Measurements from ENCODE around the gene C15orf40. TPM values are rescaled to one million over a fixed set of nuclear protein-coding genes. Genes with fewer than 3 reads are reported as not detected.

C15orf40 gene
- total and polyA plus RNA-seq, 2 experiments from 2014 or later = 11.5 to 23.9 TPM

GRCh38 chr15:83016906-83017305 lies 5.5 kb upstream of the C15orf40 start:
- no peak for DNase-seq (ENCODE audit: low read depth in 1 of 2, low spot score in 1 of 2)
- no peak for TF ChIP-seq CTCF (IDR thresholded peaks at IDR 0.05; ENCODE audit: low read depth, low read length)
- Histone ChIP-seq H3K4me1 (ENCODE audit: low read depth) (peaks cover 8% of the 10 kb centered on the region), H3K4me3 (no peak overlapping the region), H3K9me3 (ENCODE audit: low read depth) (no peaks in the 10 kb centered on the region), H3K27me3 (no peaks in the 10 kb centered on the region), H3K36me3 (peaks cover 36% of the 10 kb centered on the region), H3K27ac (no peak overlapping the region)

GRCh38 chr15:83015361-83015760 lies 3.9 kb upstream of the C15orf40 start:
- Histone ChIP-seq H3K9me3 (ENCODE audit: low read depth) (no peaks in the 10 kb centered on the region), H3K27ac (no peak overlapping the region), H3K27me3 (no peaks in the 10 kb centered on the region), H3K4me1 (ENCODE audit: low read depth) (peaks cover 11% of the 10 kb centered on the region), H3K36me3 (peaks cover 28% of the 10 kb centered on the region), H3K4me3 (no peak overlapping the region)
- TF ChIP-seq CTCF (IDR thresholded peaks at IDR 0.05; ENCODE audit: low read depth, low read length) = no peak
- no peak for DNase-seq (ENCODE audit: low read depth in 1 of 2, low spot score in 1 of 2)

- Histone ChIP-seq H3K36me3 (peaks cover 30% of the 10 kb centered on the region), H3K9me3 (ENCODE audit: low read depth) (no peaks in the 10 kb centered on the region), H3K27ac (peak overlapping the region; percentile 38), H3K4me3 (no peak overlapping the region), H3K27me3 (no peaks in the 10 kb centered on the region), H3K4me1 (ENCODE audit: low read depth) (peaks cover 13% of the 10 kb centered on the region)
- DNase-seq (ENCODE audit: low read depth in 1 of 2, low spot score in 1 of 2) = no peak
- no peak for TF ChIP-seq CTCF (IDR thresholded peaks at IDR 0.05; ENCODE audit: low read depth, low read length)
These were observed 2.8 kb upstream of the C15orf40 start for GRCh38 chr15:83014205-83014653.

- no peak for TF ChIP-seq CTCF (IDR thresholded peaks at IDR 0.05; ENCODE audit: low read depth, low read length)
- H3K27ac ChIP-seq = no peak overlapping the region
- H3K27me3 ChIP-seq = no peaks in the 10 kb centered on the region
- H3K9me3 ChIP-seq (ENCODE audit: low read depth) = no peaks in the 10 kb centered on the region
- peaks cover 19% of the 10 kb centered on the region for H3K36me3 ChIP-seq
- no peak for DNase-seq (ENCODE audit: low read depth in 1 of 2, low spot score in 1 of 2)
- no peak overlapping the region for H3K4me3 ChIP-seq
- peaks cover 13% of the 10 kb centered on the region for H3K4me1 ChIP-seq (ENCODE audit: low read depth)
These were observed 1.2 kb upstream of the C15orf40 start for GRCh38 chr15:83012636-83013035.

GRCh38 chr15:83012076-83012426 lies 612 bp upstream of the C15orf40 start:
- no peaks in the 10 kb centered on the region for H3K9me3 ChIP-seq (ENCODE audit: low read depth)
- peak overlapping the region; percentile 73 for H3K27ac ChIP-seq
- H3K36me3 ChIP-seq = peaks cover 13% of the 10 kb centered on the region
- DNase-seq (ENCODE audit: low read depth in 1 of 2, low spot score in 1 of 2) = no peak
- H3K27me3 ChIP-seq = no peaks in the 10 kb centered on the region
- peaks cover 13% of the 10 kb centered on the region for H3K4me1 ChIP-seq (ENCODE audit: low read depth)
- no peak for TF ChIP-seq CTCF (IDR thresholded peaks at IDR 0.05; ENCODE audit: low read depth, low read length)
- peak overlapping the region; percentile 90 for H3K4me3 ChIP-seq
